ENCODE measurements around the gene CLDND2.

DNA sequence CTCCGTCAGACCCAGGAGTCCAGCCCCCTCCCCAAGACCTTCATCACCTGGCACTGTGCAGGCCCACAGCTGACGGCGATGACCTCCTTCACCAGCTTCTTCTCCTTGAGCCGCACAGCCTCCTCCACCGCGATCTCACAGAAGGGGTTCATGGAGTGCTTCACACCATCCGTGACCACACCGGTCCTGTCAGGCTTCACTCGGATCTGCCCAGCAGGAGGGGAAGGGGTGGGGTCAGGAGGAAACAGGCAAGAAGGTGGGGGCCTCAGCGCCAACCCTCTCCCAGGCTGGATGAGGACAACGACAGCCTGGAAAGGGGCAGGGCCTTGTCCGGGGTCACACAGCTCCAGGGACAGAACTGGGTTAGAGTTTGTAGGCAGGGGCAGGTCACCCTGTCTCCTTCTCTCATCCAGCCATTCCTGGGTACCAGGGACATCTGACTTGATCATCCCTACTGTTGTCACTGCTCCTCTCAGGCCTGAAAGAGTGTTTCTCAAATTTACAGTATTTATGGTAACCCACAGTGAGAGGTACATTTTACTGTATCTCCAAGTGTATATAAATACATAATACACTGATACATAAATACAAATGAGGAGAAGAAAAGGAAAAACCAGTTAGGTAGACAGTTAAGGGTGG, 14.6 kb downstream of the CLDND2 start:
- no peak for TF ChIP-seq POLR2A (IDR thresholded peaks at IDR 0.05; ENCODE audit: low read depth, low read length)
- no peak for TF ChIP-seq POLR2AphosphoS5 (IDR thresholded peaks at IDR 0.05; ENCODE audit: low read depth, low read length)
